Measurements from ENCODE around the gene ARHGAP4.

GRCh38 chrX:153933748-153934147 lies 7.7 kb upstream of the ARHGAP4 start:
- no peak for TF ChIP-seq CTCF (IDR thresholded peaks at IDR 0.05)
- TF ChIP-seq POLR2AphosphoS5 (IDR thresholded peaks at IDR 0.05) = no peak
- TF ChIP-seq POLR2A (IDR thresholded peaks at IDR 0.05) = no peak
- no peak for TF ChIP-seq EP300 (IDR thresholded peaks at IDR 0.05)

Measured in upper lobe of left lung (tissue), 4 donors.